Cardiac fibroblast (primary cell): ENCODE measurements around the gene TRIM25.
"Not testable (repeated sequence)": the region's sequence is repeated elsewhere in the genome, so short reads cannot be mapped to it uniquely, and the experiment has no call there.

ENCODE experiments used
- DNase-seq, 2 donors: peaks; one replicate each; pipeline versions ENCODE4 v3.0.0 to v3.0.0-alpha.2; 2010; ENCODE audit warnings: low read depth in 2 of 2
- H3K4me3 ChIP-seq, 2 donors: replicated peaks in 1 of 2; 1 replicate in 1 of 2; 2 replicates in 1 of 2; pipeline ENCODE4 v1.5.1; 2011; ENCODE audit warnings: low read depth in 2 of 2, low read length in 2 of 2, mild to moderate bottlenecking in 2 of 2, moderate library complexity in 1 of 2
- CTCF ChIP-seq: IDR thresholded peaks from one replicate; pipeline ENCODE4 v1.5.1; 2011; ENCODE audit warnings: low read depth, mild to moderate bottlenecking, low read length, inconsistent platforms

TRIM25 gene

GRCh38 chr17:56945938-56946505 lies 32.2 kb upstream of the TRIM25 start:
- H3K4me3 ChIP-seq, result no peak overlapping the region
- no peak for DNase-seq
- no peak for TF ChIP-seq CTCF

GRCh38 chr17:56943505-56944125 lies 29.8 kb upstream of the TRIM25 start:
- no peak overlapping the region for H3K4me3 ChIP-seq
- peak in 1 of 2 donors; percentile 27 for DNase-seq
- no peak for TF ChIP-seq CTCF

- DNase-seq, result peak; percentile 73 to 74
- H3K4me3 ChIP-seq, result no peak overlapping the region
- peak; percentile 57 for TF ChIP-seq CTCF
Measured at GRCh38 chr17:56939869-56940484, 26.1 kb upstream of the TRIM25 start.

GRCh38 chr17:56938206-56938605 lies 24.4 kb upstream of the TRIM25 start:
- not testable (repeated sequence) for H3K4me3 ChIP-seq
- DNase-seq, result peak; percentile 6 to 52

- no peak for TF ChIP-seq CTCF
Measured at GRCh38 chr17:56937687-56938086, 23.8 kb upstream of the TRIM25 start.

GRCh38 chr17:56936697-56937322 lies 23.0 kb upstream of the TRIM25 start:
- no peak for DNase-seq
- no peak for TF ChIP-seq CTCF
- H3K4me3 ChIP-seq, result no peak overlapping the region

More at GRCh38 chr17:56937687-56938086, 23.8 kb upstream of the TRIM25 start:
- H3K4me3 ChIP-seq, result no peak overlapping the region
- no peak for DNase-seq

- H3K4me3 ChIP-seq, result no peak overlapping the region
- no peak for TF ChIP-seq CTCF
- no peak for DNase-seq
Measured at GRCh38 chr17:56935461-56935860, 21.6 kb upstream of the TRIM25 start.
